ENCODE measurements around the gene PIGU.
A peak's percentile ranks its signal among the peaks of the same experiment; 100 is the strongest.

Gene PIGU

GRCh38 chr20:34558320-34559218, 118.3 kb downstream of the PIGU start, which contains the start of gene MAP1LC3A:
Gene MAP1LC3A (plus strand): TSS chr20:34558718. CDS start chr20:34558869, 151 bp downstream.
- DNase-seq (ENCODE audit: low read depth in 2 of 2) = peak; percentile 88

- DNase-seq (ENCODE audit: low read depth in 2 of 2) = no peak
Measured at GRCh38 chr20:34557936-34558319, 119.0 kb downstream of the PIGU start.

DNA sequence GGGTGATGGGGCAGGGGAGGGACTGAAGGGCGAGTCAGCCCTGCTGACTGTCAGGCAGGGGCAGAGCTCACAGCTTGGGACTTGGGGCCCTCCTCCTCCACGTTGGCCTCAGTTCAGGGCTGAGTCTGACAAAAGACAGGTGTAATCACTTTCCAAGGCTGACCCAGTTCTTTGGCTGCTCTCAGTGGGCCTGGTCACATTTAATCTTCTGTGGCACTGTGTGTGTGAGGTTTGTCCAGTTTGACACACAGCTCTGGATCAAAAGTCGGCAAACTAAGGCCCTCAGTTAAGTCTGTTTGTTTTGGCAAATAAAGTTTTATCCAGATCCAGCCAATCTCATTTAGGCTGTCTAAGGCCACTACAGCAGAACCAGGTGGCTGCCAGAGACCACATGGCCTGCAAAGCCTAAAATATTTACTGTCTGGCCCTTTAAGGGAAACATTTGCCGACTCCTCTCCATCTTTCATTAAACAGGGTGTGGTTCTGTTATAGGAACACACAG, 123.5 kb downstream of the PIGU start:
- no peak for DNase-seq (ENCODE audit: low read depth in 2 of 2)

DNA sequence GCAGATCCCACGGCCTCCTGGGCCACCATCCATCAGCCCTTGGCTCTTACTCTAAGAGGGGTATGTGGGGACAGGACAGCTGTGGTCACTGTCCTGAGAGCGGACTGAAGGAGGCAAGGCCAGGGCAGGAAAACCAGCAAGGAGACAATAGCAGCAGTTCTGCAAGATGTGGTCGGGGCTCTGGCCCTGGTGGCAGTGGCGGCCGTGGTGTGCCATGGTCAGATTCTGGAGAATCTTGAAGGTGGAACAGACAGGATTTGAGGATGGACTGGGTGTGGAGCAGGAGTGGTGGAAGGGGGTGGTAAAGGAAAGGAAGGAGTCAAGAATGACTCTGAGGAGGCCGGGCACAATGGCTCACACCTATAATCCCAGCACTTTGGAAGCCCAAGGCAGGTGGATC, 124.3 kb downstream of the PIGU start:
- DNase-seq (ENCODE audit: low read depth in 2 of 2) = no peak

- DNase-seq (ENCODE audit: low read depth in 2 of 2) = no peak
Measured at GRCh38 chr20:34549929-34550305, 127.0 kb downstream of the PIGU start.

- DNase-seq (ENCODE audit: low read depth in 2 of 2) = no peak
Measured at GRCh38 chr20:34549291-34549928, 127.5 kb downstream of the PIGU start.

- no peak for DNase-seq (ENCODE audit: low read depth in 2 of 2)
Measured at GRCh38 chr20:34547844-34548613, 128.9 kb downstream of the PIGU start.

DNA sequence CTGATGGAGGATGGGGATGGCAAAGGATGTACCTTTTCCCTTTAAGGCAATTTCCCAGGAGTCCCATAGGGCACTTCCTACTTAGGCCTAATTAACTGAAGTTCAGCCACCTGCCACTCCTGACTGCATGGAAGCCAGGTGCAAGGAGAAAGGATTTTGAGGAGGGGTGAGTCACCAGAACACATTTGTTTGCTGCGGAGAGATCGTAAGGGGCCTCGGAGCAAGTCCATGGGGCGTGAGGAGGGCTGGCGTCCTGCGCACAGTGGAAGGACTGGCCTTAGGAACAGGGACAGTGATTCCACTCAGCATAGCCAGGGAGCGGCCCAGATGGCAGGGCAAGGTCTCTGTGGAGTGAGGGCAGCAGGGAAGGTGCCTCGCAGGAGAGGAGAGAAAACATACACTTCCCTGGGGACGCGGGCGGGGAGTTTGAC, 130.1 kb downstream of the PIGU start:
- no peak for DNase-seq (ENCODE audit: low read depth in 2 of 2)

GRCh38 chr20:34544109-34544796, 132.6 kb downstream of the PIGU start:
- DNase-seq (ENCODE audit: low read depth in 2 of 2) = no peak

GRCh38 chr20:34543463-34544056, 133.3 kb downstream of the PIGU start:
- DNase-seq (ENCODE audit: low read depth in 2 of 2) = no peak

GRCh38 chr20:34542439-34542838, 134.5 kb downstream of the PIGU start:
- DNase-seq (ENCODE audit: low read depth in 2 of 2) = no peak

- DNase-seq (ENCODE audit: low read depth in 2 of 2) = no peak
Measured at GRCh38 chr20:34541917-34542316, 135.0 kb downstream of the PIGU start.

DNA sequence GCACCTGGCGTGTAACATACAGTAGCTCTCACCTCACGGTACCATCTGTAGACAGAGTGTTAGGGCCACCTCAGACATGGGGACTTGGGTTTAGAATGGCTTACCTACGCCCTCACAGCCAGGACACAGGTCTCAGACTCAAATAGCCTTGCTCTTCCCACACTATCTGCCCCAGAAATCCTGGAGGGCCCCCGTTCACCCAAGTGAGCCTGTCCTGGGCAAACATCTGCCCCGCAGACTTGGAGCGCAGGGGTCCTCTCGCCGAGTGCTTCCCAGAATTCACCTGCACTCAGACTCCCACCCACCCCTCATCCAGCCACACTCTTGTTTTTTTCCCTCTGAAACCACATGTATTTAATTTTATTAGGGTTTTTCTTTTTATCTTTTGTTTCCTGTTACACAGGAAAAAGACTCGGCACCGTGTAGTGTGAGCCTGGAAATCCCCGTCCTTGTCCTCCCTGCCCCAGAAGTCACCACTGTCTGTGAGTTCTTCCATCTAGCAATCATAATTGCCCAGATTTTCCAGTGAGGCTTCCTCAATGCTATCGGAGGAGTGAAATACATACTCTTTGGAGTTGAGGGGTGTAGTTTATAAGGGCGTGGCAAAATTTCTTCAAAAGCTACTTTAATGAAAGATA, 135.5 kb downstream of the PIGU start:
- DNase-seq (ENCODE audit: low read depth in 2 of 2) = no peak

DNA sequence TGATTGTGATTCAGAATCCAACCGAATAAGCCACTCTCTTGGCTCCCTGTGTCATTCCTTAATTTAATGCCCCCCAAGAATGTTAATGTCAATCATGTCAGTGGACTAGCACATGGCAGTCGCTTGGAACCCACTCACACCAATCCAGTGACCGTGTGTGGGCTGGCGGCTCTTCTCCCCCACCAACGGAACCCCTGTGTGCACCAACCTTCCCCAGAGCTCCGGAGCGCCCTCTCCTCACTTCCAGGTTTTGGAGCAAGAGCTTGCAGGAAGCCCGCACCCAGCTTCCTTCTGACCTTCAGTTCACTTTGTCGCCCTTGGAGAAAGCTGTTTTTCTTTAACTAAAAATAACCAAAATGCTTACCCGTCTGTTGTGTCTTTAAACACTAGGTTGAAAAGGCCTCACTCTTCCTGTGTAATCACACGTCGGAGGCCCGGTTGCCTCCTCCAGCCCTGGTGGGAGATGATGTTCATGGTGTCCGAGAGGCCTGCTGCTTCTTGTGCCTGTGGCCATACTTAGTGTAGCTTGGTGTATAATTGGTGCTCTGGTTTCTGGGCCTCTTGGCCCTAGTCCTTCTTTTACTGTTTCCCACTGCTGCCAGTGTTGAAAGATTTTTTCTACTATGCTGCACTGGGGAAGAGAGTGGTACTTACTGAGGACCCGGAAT, 136.2 kb downstream of the PIGU start:
- DNase-seq (ENCODE audit: low read depth in 2 of 2) = no peak

GRCh38 chr20:34539756-34540155, 137.1 kb downstream of the PIGU start:
- DNase-seq (ENCODE audit: low read depth in 2 of 2) = no peak

- no peak for DNase-seq (ENCODE audit: low read depth in 2 of 2)
Measured at GRCh38 chr20:34538671-34539123, 138.2 kb downstream of the PIGU start.

DNA sequence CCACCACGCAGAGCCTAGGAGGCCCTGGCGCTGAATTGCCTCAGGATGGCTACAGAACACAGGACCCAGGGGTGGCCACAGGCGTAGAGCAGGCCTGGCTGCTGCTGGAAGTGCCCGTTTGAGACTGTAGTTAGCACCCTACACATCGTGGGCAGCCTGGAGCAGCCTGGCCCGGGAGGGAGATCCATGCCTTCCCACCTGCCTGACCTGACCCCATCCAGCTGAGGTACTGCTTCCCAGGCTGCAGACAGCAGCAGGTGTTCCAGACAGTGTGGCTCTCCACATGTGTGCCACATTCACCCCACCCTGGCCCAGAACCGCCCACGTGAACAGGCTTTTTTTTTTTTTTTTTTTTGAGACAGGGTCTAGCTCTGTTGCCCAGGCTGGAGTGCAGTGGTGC, 139.2 kb downstream of the PIGU start:
- DNase-seq (ENCODE audit: low read depth in 2 of 2) = no peak

DNA sequence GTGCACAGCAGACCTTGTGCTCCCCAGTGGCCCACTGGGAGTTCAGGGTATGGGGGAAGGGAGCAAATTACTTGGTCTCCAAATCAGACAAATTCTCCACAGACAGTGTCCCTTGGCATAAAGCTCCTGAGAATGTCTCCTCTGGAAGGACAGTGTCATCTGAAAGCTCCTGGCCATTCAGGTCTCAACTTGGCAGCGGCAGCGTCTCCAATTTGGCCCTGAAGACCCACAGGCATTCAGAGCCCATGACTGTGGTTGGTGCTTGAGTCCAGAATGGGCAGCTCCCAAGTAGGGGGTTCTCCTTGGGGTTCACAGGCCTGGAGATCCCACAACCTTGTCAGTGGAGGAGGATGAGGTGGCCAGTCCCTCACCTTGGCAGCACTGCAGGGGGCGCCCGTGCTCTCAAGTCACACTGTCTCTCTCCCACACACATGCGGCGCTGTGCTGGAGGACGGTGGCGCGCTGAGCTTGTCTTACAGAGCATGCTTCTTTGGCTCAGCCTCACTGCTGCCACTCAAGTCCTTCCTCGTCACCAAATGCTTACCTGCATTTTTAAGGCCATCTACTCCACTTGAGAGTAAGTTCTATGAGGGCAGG, 140.0 kb downstream of the PIGU start:
- DNase-seq (ENCODE audit: low read depth in 2 of 2) = no peak

GRCh38 chr20:34535857-34536256, 141.0 kb downstream of the PIGU start:
- DNase-seq (ENCODE audit: low read depth in 2 of 2) = no peak

Data from stimulated activated CD8-positive, alpha-beta memory T cell treated with anti-CD3 and anti-CD28 coated beads, Interleukin-2, amount 100 ng/mL, for 1 hour (primary cell).